Transverse colon (tissue), 4 donors: ENCODE measurements around the gene GALNT10.

Experiments
- EP300 ChIP-seq: sonication (generic); formaldehyde crosslinking; IDR thresholded peaks from one replicate; pipeline ENCODE4 v1.6.1; 2017; ENCODE audit warnings: antibody characterized with exemption, low read depth
- POLR2A ChIP-seq: fragments of 450-650 bp; IDR thresholded peaks from one replicate; pipeline ENCODE4 v1.6.1; 2016; ENCODE audit warnings: antibody characterized with exemption, mild to moderate bottlenecking, moderate library complexity
- POLR2AphosphoS5 ChIP-seq, 3 donors: sonication (generic); formaldehyde crosslinking; IDR thresholded peaks; one replicate each; pipeline ENCODE4 v1.6.1; 2016; ENCODE audit warnings: antibody characterized with exemption in 3 of 3
- TF ChIP-seq, protein P1 (sequence below), 5 experiments: fragments of 200-600 bp in 3 of 5; fragments of 450-650 bp in 2 of 5; sonication (generic) in 3 of 5; IDR thresholded peaks; 1 replicate in 2 of 5; 2 replicates in 3 of 5; pipeline ENCODE4 v1.5.1; 2016 to 2017; ENCODE audit warnings: antibody characterized with exemption in 5 of 5, inconsistent platforms in 3 of 5, mild to moderate bottlenecking in 2 of 5, moderate library complexity in 1 of 5

DNA sequence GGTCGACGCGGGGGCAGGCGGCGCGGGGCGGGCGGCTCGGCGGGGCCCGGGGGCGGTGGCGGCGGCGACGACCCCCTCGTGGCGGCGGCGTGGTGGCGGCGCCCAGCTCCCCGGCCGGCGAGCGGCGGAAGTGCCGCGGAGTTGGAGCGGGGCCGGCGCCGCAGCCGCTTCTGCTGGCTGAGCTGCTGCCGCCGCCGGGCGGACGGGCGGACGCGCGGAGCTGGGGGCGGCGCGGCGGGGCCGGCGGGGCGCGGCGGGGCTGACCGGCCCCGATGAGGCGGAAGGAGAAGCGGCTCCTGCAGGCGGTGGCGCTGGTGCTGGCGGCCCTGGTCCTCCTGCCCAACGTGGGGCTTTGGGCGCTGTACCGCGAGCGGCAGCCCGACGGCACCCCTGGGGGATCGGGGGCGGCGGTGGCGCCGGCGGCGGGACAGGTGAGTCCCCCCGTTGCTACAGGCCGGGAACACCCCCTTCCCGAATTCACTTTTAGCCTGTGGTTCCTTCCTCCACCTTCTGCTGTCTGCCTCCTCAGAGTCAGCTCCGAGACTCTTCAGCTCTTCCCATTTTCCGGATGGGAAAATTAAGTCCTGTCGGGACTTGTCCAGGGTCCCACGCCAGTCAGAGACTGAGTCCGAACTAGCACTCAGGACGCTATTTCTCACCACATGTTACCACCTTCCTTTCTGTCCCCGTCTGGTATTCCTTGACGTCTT lies at the start of gene GALNT10:
- TF ChIP-seq, protein P1, sequence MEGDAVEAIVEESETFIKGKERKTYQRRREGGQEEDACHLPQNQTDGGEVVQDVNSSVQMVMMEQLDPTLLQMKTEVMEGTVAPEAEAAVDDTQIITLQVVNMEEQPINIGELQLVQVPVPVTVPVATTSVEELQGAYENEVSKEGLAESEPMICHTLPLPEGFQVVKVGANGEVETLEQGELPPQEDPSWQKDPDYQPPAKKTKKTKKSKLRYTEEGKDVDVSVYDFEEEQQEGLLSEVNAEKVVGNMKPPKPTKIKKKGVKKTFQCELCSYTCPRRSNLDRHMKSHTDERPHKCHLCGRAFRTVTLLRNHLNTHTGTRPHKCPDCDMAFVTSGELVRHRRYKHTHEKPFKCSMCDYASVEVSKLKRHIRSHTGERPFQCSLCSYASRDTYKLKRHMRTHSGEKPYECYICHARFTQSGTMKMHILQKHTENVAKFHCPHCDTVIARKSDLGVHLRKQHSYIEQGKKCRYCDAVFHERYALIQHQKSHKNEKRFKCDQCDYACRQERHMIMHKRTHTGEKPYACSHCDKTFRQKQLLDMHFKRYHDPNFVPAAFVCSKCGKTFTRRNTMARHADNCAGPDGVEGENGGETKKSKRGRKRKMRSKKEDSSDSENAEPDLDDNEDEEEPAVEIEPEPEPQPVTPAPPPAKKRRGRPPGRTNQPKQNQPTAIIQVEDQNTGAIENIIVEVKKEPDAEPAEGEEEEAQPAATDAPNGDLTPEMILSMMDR (IDR thresholded peaks at IDR 0.05): no peak
- TF ChIP-seq POLR2A: no peak
- peak in 1 of 3 donors; percentile 85 for TF ChIP-seq POLR2AphosphoS5 (IDR thresholded peaks at IDR 0.05)
- no peak for TF ChIP-seq EP300
